Heart left ventricle (tissue), 16 donors: ENCODE results near the gene DENND2C. TPM values are rescaled to one million over a fixed set of nuclear protein-coding genes. Genes with fewer than 3 reads are reported as not detected.

Experiments used
- ATAC-seq, 4 donors: fragments of 200-7000 bp; cut with Tn5 transposase; one replicate each; pipeline ENCODE4 v1.9.1; 2020 to 2022; ENCODE audit warnings: moderate library complexity in 4 of 4, mild to moderate bottlenecking in 3 of 4, moderate number of reproducible peaks in 1 of 4
- DNase-seq, 5 donors: peaks; one replicate each; pipeline ENCODE4 v3.0.0-alpha.2; 2020
- H3K27ac ChIP-seq, 12 donors: fragments of 200-600 bp; sonication (generic) in 4 of 12; one replicate each; pipeline versions ENCODE4 v1.5.0 to v1.8.0; 2016 to 2022; ENCODE audit warnings: mild to moderate bottlenecking in 2 of 12
- H3K27me3 ChIP-seq, 9 donors: fragments of 200-600 bp; sonication (generic) in 2 of 9; one replicate each; pipeline versions ENCODE4 v1.5.1 to v1.8.0; 2016 to 2022; ENCODE audit warnings: mild to moderate bottlenecking in 3 of 9
- H3K36me3 ChIP-seq, 9 donors: fragments of 200-600 bp; sonication (generic) in 2 of 9; one replicate each; pipeline versions ENCODE4 v1.5.0 to v1.8.0; 2018 to 2022; ENCODE audit warnings: mild to moderate bottlenecking in 2 of 9
- H3K4me1 ChIP-seq, 12 donors: fragments of 200-600 bp; sonication (generic) in 4 of 12; one replicate each; pipeline versions ENCODE4 v1.5.0 to v1.8.0; 2016 to 2022; ENCODE audit warnings: mild to moderate bottlenecking in 3 of 12
- H3K4me3 ChIP-seq, 12 donors: fragments of 200-600 bp; sonication (generic) in 4 of 12; one replicate each; pipeline versions ENCODE4 v1.5.0 to v1.8.0; 2017 to 2022; ENCODE audit warnings: mild to moderate bottlenecking in 9 of 12, moderate library complexity in 4 of 12
- H3K9me3 ChIP-seq, 12 donors: fragments of 200-600 bp; sonication (generic) in 4 of 12; one replicate each; pipeline versions ENCODE4 v1.5.0 to v1.8.0; 2016 to 2022; ENCODE audit warnings: mild to moderate bottlenecking in 1 of 12
- POLR2A ChIP-seq, 2 donors: fragments of 450-650 bp; IDR thresholded peaks; one replicate each; pipeline ENCODE4 v1.6.1; 2017; ENCODE audit warnings: antibody characterized with exemption in 2 of 2, mild to moderate bottlenecking in 2 of 2, moderate library complexity in 2 of 2
- WGBS, 4 donors: extraction: QIAGEN DNeasy Blood & Tissue Kit in 2 of 4; methylation state at CpG; one replicate each; pipeline versions ENCODE4 v1.1.5 to v1.1.7; 2013 to 2018; 5-methylcytosine and 5-hydroxymethylcytosine counted together
- intact Hi-C, 10 donors: fragments of 100-400 bp; cut with DNase I; formaldehyde crosslinking; loops; one replicate each; pipeline versions ENCODE4 v1.11.1 to v1.14.2; 2022
- polyA plus RNA-seq, 2 donors: library from polyadenylated mRNA; stranded (reverse); fragments of 200-250 nt; gene quantifications; one replicate each; pipeline ENCODE4 v1.2.3, GENCODE V29; 2013
- total RNA-seq, 9 donors: library from RNA; depleted of rRNA in 2 of 9; stranded (reverse); fragments of >200 nt in 2 of 9; fragmentation: NEBNext Ultra II Directional in 3 of 9; extraction: Animal tissue kit (Norgen Biotek cat#: 25700) in 3 of 9; gene quantifications; one replicate each; pipeline versions ENCODE4 v1.1.0 to v1.2.4, GENCODE V29; 2016 to 2023
- TF ChIP-seq, protein P1 (sequence below), 12 donors: fragments of 200-600 bp; sonication (generic) in 4 of 12; IDR thresholded peaks; one replicate each; pipeline versions ENCODE4 v1.5.0 to v1.8.0; 2018 to 2022; ENCODE audit warnings: antibody characterized with exemption in 12 of 12, mild to moderate bottlenecking in 5 of 12
- donor health status: ischemic (EF 13 %, LVEDD 7.1; RV severe dilation, severe dysfunction).
- donor health status: healthy with polysubstance abuse.
- donor health status: DM: no; HTN: yes; CAD: no.
- donor health status: DM: no; HTN: no; CAD: no.
- donor health status: ischemic (EF 25% LVEDD 6.9; RV normal size, moderate dysfunction).
- donor health status: ischemic (EF 25% LVEDD 5.7; RV mildly dilated, moderate dysfunction).
- donor health status: healthy.
- donor health status: DM: yes; HTN: yes; CAD: no.
- donor health status: ischemic (EF 35%, LVEDD 5.7; RV mildly dilated, moderate dysfunction).
- donor health status: nonischemic (EF 11% LVEDD 7.7; RV severe dilation, severe dysfunction).
- donor health status: DM: yes; HTN: yes; CAD: no.
- donor health status: PGD.
- donor health status: ischemic (EF 29% LVEDD 5.4; RV normal size, mild dysfunction).
- donor health status: nonischemic (EF 23%, LVEDD 6.1; RV moderate dilation, normal function).

DENND2C gene
- total and polyA plus RNA-seq, 11 donors: 1.6 to 4.1 (median 3.1) TPM

DNA sequence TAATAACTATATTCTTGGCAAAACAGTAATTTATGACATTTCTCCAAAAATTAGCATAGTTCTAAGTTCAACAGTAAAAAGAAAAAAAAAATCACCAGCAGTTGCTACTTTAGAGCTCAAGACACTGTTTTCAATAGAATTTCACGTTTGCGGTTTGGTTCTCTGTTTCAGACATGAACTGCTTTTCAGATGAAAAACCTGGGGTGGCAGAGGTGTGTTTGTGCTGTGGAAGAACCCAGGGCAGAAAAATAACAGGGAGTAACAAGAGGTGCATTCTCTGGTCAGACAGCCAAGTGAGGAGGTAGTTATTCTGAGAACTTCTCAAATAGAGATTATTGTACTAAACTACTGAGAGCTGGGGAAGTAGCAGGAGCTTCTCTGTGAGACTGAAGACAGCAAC is 37.8 kb upstream of the DENND2C start:
- no peak overlapping the region for H3K27ac ChIP-seq
- H3K9me3 ChIP-seq: no peaks in the 10 kb centered on the region
- no peaks in the 10 kb centered on the region for H3K4me1 ChIP-seq
- H3K4me3 ChIP-seq: no peak overlapping the region
- DNase-seq: no peak
- H3K27me3 ChIP-seq: no peaks in the 10 kb centered on the region
- no peak for TF ChIP-seq POLR2A (IDR thresholded peaks at IDR 0.05)
- TF ChIP-seq, protein P1, sequence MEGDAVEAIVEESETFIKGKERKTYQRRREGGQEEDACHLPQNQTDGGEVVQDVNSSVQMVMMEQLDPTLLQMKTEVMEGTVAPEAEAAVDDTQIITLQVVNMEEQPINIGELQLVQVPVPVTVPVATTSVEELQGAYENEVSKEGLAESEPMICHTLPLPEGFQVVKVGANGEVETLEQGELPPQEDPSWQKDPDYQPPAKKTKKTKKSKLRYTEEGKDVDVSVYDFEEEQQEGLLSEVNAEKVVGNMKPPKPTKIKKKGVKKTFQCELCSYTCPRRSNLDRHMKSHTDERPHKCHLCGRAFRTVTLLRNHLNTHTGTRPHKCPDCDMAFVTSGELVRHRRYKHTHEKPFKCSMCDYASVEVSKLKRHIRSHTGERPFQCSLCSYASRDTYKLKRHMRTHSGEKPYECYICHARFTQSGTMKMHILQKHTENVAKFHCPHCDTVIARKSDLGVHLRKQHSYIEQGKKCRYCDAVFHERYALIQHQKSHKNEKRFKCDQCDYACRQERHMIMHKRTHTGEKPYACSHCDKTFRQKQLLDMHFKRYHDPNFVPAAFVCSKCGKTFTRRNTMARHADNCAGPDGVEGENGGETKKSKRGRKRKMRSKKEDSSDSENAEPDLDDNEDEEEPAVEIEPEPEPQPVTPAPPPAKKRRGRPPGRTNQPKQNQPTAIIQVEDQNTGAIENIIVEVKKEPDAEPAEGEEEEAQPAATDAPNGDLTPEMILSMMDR (IDR thresholded peaks at IDR 0.05): no peak
- ATAC-seq: no peak
- intact Hi-C loops: no loop called here
- WGBS, 4 donors: 83 to 95% (median 92%) methylated on average over 2 of the region's 2 CpGs
- peaks cover 2 to 85% (median 76%) of the 10 kb centered on the region in 9 donors for H3K36me3 ChIP-seq

DNA sequence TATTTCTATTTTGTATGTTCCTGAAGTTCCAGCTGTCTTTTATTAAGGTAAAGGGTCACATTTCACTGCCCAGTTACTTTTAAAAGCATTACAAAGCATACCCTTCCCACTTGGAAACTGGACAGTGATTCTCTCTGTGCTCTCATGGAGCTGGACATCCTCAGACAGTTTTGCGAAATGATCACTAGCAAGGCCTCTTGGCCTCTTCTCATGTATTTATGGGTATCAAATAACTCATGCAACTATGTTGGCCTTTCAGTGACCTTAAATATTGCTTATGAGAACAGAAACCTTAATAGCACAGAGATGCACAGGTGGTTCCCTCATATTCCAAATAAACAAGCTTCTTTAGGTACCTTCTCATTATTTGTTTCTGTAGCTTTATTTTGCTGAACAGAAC is 33.4 kb upstream of the DENND2C start:
- WGBS, 4 donors: 86 to 97% (median 91%) methylated on average over 1 of the region's 1 CpG
- Histone ChIP-seq H3K4me1 (no peaks in the 10 kb centered on the region), H3K27me3 (no peaks in the 10 kb centered on the region), H3K4me3 (no peak overlapping the region), H3K36me3 (peaks cover 2 to 43% (median 37%) of the 10 kb centered on the region in 9 donors), H3K27ac (no peak overlapping the region), H3K9me3 (no peaks in the 10 kb centered on the region)
- TF ChIP-seq, protein P1 (IDR thresholded peaks at IDR 0.05): no peak
- no peak for TF ChIP-seq POLR2A (IDR thresholded peaks at IDR 0.05)
- ATAC-seq (no peak), DNase-seq (no peak)
- intact Hi-C loops: no loop called here

DNA sequence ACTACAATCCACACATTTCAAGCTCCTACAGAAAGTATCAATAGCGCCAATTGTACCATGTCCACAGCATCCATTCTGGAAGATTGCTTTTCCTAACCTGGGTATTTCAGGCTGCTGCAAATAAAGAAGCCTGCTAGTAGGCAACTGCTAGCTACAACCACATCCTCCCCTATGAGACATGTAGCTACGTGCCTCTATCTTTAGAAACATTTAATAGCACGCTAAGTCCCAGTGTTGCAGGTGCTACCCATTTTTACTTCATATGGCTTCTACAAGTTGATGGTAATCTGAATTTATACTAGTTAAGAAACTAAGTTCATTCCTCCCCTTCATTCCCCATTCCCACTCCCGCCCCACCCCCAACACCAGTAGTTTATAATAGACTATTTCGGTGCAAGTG is 32.9 kb upstream of the DENND2C start:
- ATAC-seq (no peak), DNase-seq (no peak)
- Histone ChIP-seq H3K4me1 (no peaks in the 10 kb centered on the region), H3K27me3 (no peaks in the 10 kb centered on the region), H3K9me3 (no peaks in the 10 kb centered on the region), H3K27ac (no peak overlapping the region), H3K4me3 (no peak overlapping the region), H3K36me3 (peaks cover 1 to 38% (median 32%) of the 10 kb centered on the region in 9 donors)
- intact Hi-C loops: no loop called here
- TF ChIP-seq, protein P1 (IDR thresholded peaks at IDR 0.05): no peak
- TF ChIP-seq POLR2A (IDR thresholded peaks at IDR 0.05): no peak
- WGBS, 4 donors: 88 to 96% (median 90%) methylated on average over 5 of the region's 5 CpGs

DNA sequence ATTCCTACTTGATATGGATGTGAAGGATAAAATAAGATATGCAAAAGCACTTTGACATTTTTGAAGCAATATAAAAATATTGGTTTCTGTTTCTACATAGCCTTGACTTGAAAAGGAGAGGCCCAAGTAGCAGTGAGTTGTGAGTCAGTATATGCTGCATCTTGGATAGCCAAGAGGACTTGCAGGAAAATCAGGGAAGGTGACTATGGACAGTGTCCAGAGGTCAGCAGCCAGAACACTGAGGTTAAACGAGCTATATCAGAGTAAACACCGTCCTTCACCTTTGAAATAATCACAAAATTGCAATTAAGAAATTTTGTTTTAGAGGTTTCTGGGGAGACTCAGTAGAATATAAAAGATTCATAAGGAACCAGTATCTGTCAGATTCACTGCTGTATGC is 32.1 kb upstream of the DENND2C start:
- no peak overlapping the region for H3K4me3 ChIP-seq
- H3K27me3 ChIP-seq: no peaks in the 10 kb centered on the region
- TF ChIP-seq, protein P1 (IDR thresholded peaks at IDR 0.05): no peak
- TF ChIP-seq POLR2A (IDR thresholded peaks at IDR 0.05): no peak
- no peaks in the 10 kb centered on the region for H3K4me1 ChIP-seq
- no peak for DNase-seq
- H3K36me3 ChIP-seq: peaks cover 0 to 30% (median 23%) of the 10 kb centered on the region in 9 donors
- no peak overlapping the region for H3K27ac ChIP-seq
- H3K9me3 ChIP-seq: no peaks in the 10 kb centered on the region
- intact Hi-C loops: no loop called here
- WGBS, 4 donors: 33 to 51% (median 42%) methylated on average over 2 of the region's 2 CpGs
- ATAC-seq: no peak
